GM12878 (cell line): ENCODE results near the gene NCAPD2. TPM values are rescaled to one million over a fixed set of nuclear protein-coding genes. Genes with fewer than 3 reads are reported as not detected.

ENCODE experiments used
- ATAC-seq: fragments of 200-7000 bp; cut with Tn5 transposase; 3 replicates; pipeline ENCODE4 v1.9.1; 2020; ENCODE audit warnings: mild to moderate bottlenecking, moderate library complexity
- BruUV-seq: library from RNA; stranded (reverse); fragments of 400-500 nt; replicated peaks from 2 replicates; lab custom pipeline; 2021; lab: Mats Ljungman, UMichigan
- CTCF ChIA-PET: fragments of 300-600 bp; sonication (Branson Sonifier 250); formaldehyde crosslinking; extraction: SDS; loops from one replicate; lab custom pipeline; 2021; ENCODE audit warnings: inconsistent platforms; lab: Yijun Ruan, JAX
- POLR2A ChIA-PET: fragments of 350-600 bp; formaldehyde crosslinking; extraction: SDS; loops from one replicate; lab custom pipeline; 2021; ENCODE audit warnings: inconsistent platforms; lab: Charles Lee
- RAD21 ChIA-PET: fragments of 300-600 bp; sonication (Branson Sonifier 250); formaldehyde crosslinking; loops from one replicate; lab custom pipeline; 2023; ENCODE audit warnings: antibody characterized with exemption; ENCODE audit not compliant: unreplicated experiment; lab: Charles Lee
- SMC1A ChIA-PET: fragments of 300-600 bp; sonication (Branson Sonifier 250); formaldehyde crosslinking; loops from one replicate; lab custom pipeline; 2023; ENCODE audit not compliant: unreplicated experiment, uncharacterized antibody; lab: Charles Lee
- DNase-seq: peaks from one replicate; pipeline ENCODE4 v3.0.0-alpha.2; 2011; ENCODE audit warnings: low read depth, low spot score
- FAIRE-seq: peaks from 3 replicates; lab custom pipeline; 2011; peaks lifted over from hg19 to GRCh38; lab: Jason Lieb, UNC
- H2AFZ ChIP-seq: 2 replicates; pipeline ENCODE4 v1.6.0; 2011; ENCODE audit warnings: low read depth, low read length, control low read depth; ENCODE audit not compliant: control insufficient read depth
- H3K27ac ChIP-seq: 2 replicates; pipeline ENCODE4 v1.5.1; 2011; ENCODE audit warnings: control low read depth; ENCODE audit not compliant: control insufficient read depth, insufficient read depth
- H3K27me3 ChIP-seq, 2 experiments: replicated peaks in 1 of 2; 2 replicates each; pipeline versions ENCODE4 v1.6.0 to v1.6.1; 2011; ENCODE audit warnings: low read length in 1 of 2; ENCODE audit not compliant: control insufficient read depth in 2 of 2, insufficient read depth in 2 of 2
- H3K36me3 ChIP-seq, 2 experiments: 2 replicates each; pipeline ENCODE4 v1.5.1; 2011; ENCODE audit warnings: low read length in 1 of 2; ENCODE audit not compliant: control insufficient read depth in 2 of 2, insufficient read depth in 2 of 2
- H3K4me1 ChIP-seq: 2 replicates; pipeline ENCODE4 v1.6.1; 2011; ENCODE audit warnings: mild to moderate bottlenecking, low read length, moderate library complexity, mixed read lengths; ENCODE audit not compliant: control insufficient read depth, insufficient read depth
- H3K4me2 ChIP-seq: 2 replicates; pipeline ENCODE4 v1.6.0; 2011; ENCODE audit warnings: control low read depth; ENCODE audit not compliant: control insufficient read depth, insufficient read depth
- H3K4me3 ChIP-seq: fragments of 200-600 bp; sonication (generic); 2 replicates; pipeline ENCODE4 v1.5.1; 2016
- H3K79me2 ChIP-seq: 2 replicates; pipeline ENCODE4 v1.6.0; 2011; ENCODE audit warnings: low read length; ENCODE audit not compliant: control insufficient read depth, insufficient read depth
- H3K9ac ChIP-seq: 2 replicates; pipeline ENCODE4 v1.8.0; 2011; ENCODE audit warnings: low read length, control low read depth, mixed read lengths; ENCODE audit not compliant: control insufficient read depth, insufficient read depth
- H3K9me3 ChIP-seq: replicated peaks from 3 replicates; pipeline ENCODE4 v1.5.1; 2011; ENCODE audit warnings: mild to moderate bottlenecking, low read length; ENCODE audit not compliant: control insufficient read depth, insufficient read depth
- H4K20me1 ChIP-seq: 2 replicates; pipeline ENCODE4 v1.6.0; 2011; ENCODE audit not compliant: control insufficient read depth, insufficient read depth
- MXI1 ChIP-seq: fragments of 150-350 bp; IDR thresholded peaks from 2 replicates; pipeline ENCODE4 v1.6.1; 2011; ENCODE audit warnings: low read depth, mild to moderate bottlenecking, inconsistent platforms, low read length, improper control_type of control experiment
- NFYB ChIP-seq: IDR thresholded peaks from 2 replicates; pipeline ENCODE4 v1.6.1; 2011; ENCODE audit warnings: low read depth, mild to moderate bottlenecking, low read length, improper control_type of control experiment, moderate library complexity; ENCODE audit not compliant: insufficient read depth
- PRDM15 ChIP-seq: fragments of 450-650 bp; formaldehyde crosslinking; IDR thresholded peaks from 2 replicates; pipeline ENCODE4 v1.4.0; 2020; ENCODE audit warnings: mild to moderate bottlenecking, moderate library complexity
- RELB ChIP-seq: fragments of 450-650 bp; IDR thresholded peaks from 2 replicates; pipeline ENCODE4 v1.6.1; 2017; ENCODE audit warnings: low read depth, mild to moderate bottlenecking, moderate library complexity
- SIN3A ChIP-seq: IDR thresholded peaks from 2 replicates; pipeline ENCODE4 v1.6.1; 2012; ENCODE audit warnings: low read depth, low read length, improper control_type of control experiment
- SUZ12 ChIP-seq: fragments of 200-600 bp; sonication (generic); IDR thresholded peaks from one replicate; pipeline ENCODE4 v1.6.1; 2018; ENCODE audit warnings: antibody characterized with exemption, mild to moderate bottlenecking; ENCODE audit not compliant: unreplicated experiment
- ZNF274 ChIP-seq: IDR thresholded peaks from one replicate; pipeline ENCODE4 v1.8.0; 2011; ENCODE audit not compliant: insufficient read length, insufficient read depth
- ZNF622 ChIP-seq: fragments of 450-650 bp; IDR thresholded peaks from 2 replicates; pipeline ENCODE4 v1.6.1; 2017; ENCODE audit warnings: mild to moderate bottlenecking, inconsistent platforms
- WGBS: methylation state at CpG from one replicate; pipeline ENCODE4 v1.1.6; 2016; ENCODE audit warnings: low lambda C conversion rate; ENCODE audit not compliant: insufficient replicate concordance, insufficient coverage; ENCODE audit errors: missing lambda C conversion rate; 5-methylcytosine and 5-hydroxymethylcytosine counted together
- in situ Hi-C: fragments of 300-500 bp; cut with MboI; formaldehyde crosslinking; loops from 9 replicates; pipeline ENCODE4 v1.14.3; 2018; ENCODE audit warnings: mixed read lengths
- intact Hi-C: fragments of 100-400 bp; cut with micrococcal nuclease; formaldehyde crosslinking; loops from one replicate; pipeline ENCODE4 v1.14.2; 2022; ENCODE audit not compliant: unreplicated experiment
- polyA plus RNA-seq, 11 experiments: library from polyadenylated mRNA; depleted of rRNA in 4 of 11; unstranded in 6 of 11; stranded (reverse) in 5 of 11; fragments of >200 nt; fragmentation: Nextera tagmentation in 4 of 11; fragmentation: Illumina TruSeq in 1 of 11; extraction: Ambion mirVana in 4 of 11; extraction: Trizol in 1 of 11; gene quantifications; 1 replicate in 1 of 11; 2 replicates in 10 of 11; pipeline versions ENCODE4 v1.2.1 to v1.2.3, GENCODE V29; 2011 to 2016; ENCODE audit warnings: inconsistent platforms in 2 of 11, missing spikeins in 2 of 11, low read depth in 1 of 11
- total RNA-seq, 4 experiments: library from RNA; depleted of rRNA in 3 of 4; stranded (reverse); fragments of >200 nt in 3 of 4; fragmentation: Illumina TruSeq in 1 of 4; extraction: Trizol in 1 of 4; gene quantifications; 2 replicates each; pipeline versions ENCODE4 v1.2.1 to v1.2.3, GENCODE V29; 2013 to 2021
- TF ChIP-seq, protein P1 (sequence below): fragments of 450-650 bp; IDR thresholded peaks from 2 replicates; pipeline ENCODE4 v1.6.1; 2016; ENCODE audit warnings: mild to moderate bottlenecking, moderate library complexity, borderline replicate concordance

Gene NCAPD2
- total and polyA plus RNA-seq, 10 of the 15 experiments (the other 5 are each of a cell fraction or from before 2014, with no cell fraction given) = 24.2 to 160 (median 110) TPM

DNA sequence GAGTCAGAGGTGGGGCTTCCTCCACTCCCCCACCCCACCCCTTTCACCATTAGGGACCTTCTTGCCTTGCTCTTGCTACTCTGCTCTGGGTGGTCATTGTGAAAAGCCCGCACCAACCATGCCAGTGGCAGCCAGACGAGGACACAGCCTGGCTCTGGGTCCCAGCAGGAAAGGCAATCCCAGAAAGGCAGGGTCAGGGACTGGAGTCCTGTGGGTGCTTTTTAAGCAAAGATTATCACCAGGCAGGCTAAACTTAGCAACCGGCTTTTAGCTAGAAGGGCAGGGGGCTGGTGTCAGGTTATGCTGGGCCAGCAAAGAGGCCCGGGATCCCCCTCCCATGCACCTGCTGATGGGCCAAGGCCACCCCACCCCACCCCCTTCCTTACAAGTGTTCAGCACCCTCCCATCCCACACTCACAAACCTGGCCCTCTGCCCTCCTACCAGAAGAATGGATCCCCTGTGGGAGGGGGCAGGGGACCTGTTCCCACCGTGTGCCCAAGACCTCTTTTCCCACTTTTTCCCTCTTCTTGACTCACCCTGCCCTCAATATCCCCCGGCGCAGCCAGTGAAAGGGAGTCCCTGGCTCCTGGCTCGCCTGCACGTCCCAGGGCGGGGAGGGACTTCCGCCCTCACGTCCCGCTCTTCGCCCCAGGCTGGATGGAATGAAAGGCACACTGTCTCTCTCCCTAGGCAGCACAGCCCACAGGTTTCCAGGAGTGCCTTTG, 39.2 kb downstream of the NCAPD2 start:
- peak overlapping the region; percentile 95 for H3K9ac ChIP-seq
- H3K27me3 ChIP-seq = no peaks in the 10 kb centered on the region
- CTCF ChIA-PET = interaction anchor here (0.7 to 2.3 kb wide), 6 partner anchors 7 to 403 kb away, joined by 3 to 11 read pairs (median 5); no protein-coding TSS in a partner anchor
- H3K79me2 ChIP-seq = peaks cover 67% of the 10 kb centered on the region
- POLR2A ChIA-PET = interaction anchor here (0.5 to 2.2 kb wide), 14 partner anchors 9 to 189 kb away, joined by 3 to 11 read pairs (median 3); partner anchors contain the start of genes MRPL51 and TAPBPL
- intact Hi-C loops (loop anchor here (5.0 kb wide), 2 partner anchors 41 to 196 kb away; partner anchors contain the start of genes MRPL51 and NCAPD2), in situ Hi-C loops (loop anchor here (5.0 kb wide), 2 partner anchors 36 to 106 kb away; no protein-coding TSS in a partner anchor)
- H3K36me3 ChIP-seq = peaks cover 48% of the 10 kb centered on the region in 2 experiments
- DNase-seq (no peak), FAIRE-seq (no peak), ATAC-seq (peak; percentile 33)
- H3K9me3 ChIP-seq = no peaks in the 10 kb centered on the region
- H3K27ac ChIP-seq = peak overlapping the region; percentile 98
- SMC1A ChIA-PET = interaction anchor here (1.1 to 1.8 kb wide), 6 partner anchors 16 to 197 kb away, joined by 3 to 8 read pairs (median 4); partner anchors contain the start of gene TAPBPL
- H2AFZ ChIP-seq = peak overlapping the region; percentile 88
- RAD21 ChIA-PET = interaction anchor here (0.8 to 2.0 kb wide), 14 partner anchors 21 to 319 kb away, joined by 3 to 9 read pairs (median 3); partner anchors contain the start of genes MRPL51, TAPBPL, USP5 and VAMP1
- H4K20me1 ChIP-seq = peaks cover 20% of the 10 kb centered on the region
- peak overlapping the region; percentile 83 for H3K4me3 ChIP-seq
- under 1% methylated on average over 14 of the region's 14 CpGs for WGBS
- BruUV-seq = no TSS peak
- H3K4me2 ChIP-seq = peak overlapping the region; percentile 100
- H3K4me1 ChIP-seq = peaks cover 20% of the 10 kb centered on the region
- TF ChIP-seq SIN3A (peak; percentile 21; the same call in 1 of the 2 replicates), ZNF622 (no peak), PRDM15 (CRISPR knock-in tag) (no peak), RELB (no peak), ZNF274 (no peak), MXI1 (no peak), SUZ12 (no peak), NFYB (no peak)
- TF ChIP-seq, protein P1, sequence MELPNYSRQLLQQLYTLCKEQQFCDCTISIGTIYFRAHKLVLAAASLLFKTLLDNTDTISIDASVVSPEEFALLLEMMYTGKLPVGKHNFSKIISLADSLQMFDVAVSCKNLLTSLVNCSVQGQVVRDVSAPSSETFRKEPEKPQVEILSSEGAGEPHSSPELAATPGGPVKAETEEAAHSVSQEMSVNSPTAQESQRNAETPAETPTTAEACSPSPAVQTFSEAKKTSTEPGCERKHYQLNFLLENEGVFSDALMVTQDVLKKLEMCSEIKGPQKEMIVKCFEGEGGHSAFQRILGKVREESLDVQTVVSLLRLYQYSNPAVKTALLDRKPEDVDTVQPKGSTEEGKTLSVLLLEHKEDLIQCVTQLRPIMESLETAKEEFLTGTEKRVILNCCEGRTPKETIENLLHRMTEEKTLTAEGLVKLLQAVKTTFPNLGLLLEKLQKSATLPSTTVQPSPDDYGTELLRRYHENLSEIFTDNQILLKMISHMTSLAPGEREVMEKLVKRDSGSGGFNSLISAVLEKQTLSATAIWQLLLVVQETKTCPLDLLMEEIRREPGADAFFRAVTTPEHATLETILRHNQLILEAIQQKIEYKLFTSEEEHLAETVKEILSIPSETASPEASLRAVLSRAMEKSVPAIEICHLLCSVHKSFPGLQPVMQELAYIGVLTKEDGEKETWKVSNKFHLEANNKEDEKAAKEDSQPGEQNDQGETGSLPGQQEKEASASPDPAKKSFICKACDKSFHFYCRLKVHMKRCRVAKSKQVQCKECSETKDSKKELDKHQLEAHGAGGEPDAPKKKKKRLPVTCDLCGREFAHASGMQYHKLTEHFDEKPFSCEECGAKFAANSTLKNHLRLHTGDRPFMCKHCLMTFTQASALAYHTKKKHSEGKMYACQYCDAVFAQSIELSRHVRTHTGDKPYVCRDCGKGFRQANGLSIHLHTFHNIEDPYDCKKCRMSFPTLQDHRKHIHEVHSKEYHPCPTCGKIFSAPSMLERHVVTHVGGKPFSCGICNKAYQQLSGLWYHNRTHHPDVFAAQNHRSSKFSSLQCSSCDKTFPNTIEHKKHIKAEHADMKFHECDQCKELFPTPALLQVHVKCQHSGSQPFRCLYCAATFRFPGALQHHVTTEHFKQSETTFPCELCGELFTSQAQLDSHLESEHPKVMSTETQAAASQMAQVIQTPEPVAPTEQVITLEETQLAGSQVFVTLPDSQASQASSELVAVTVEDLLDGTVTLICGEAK = no peak
